HG03066 (cell line): ENCODE results near the gene NET1.
"Not testable (repeated sequence)": the region's sequence is repeated elsewhere in the genome, so short reads cannot be mapped to it uniquely, and the experiment has no call there.

Source experiments
- ATAC-seq: cut with Tn5 transposase; IDR thresholded peaks from one replicate; pipeline ENCODE4 v1.9.1; 2021; ENCODE audit warnings: low read depth; ENCODE audit not compliant: unreplicated experiment

NET1 gene

GRCh38 chr10:5461914-5462840, 49.8 kb downstream of the NET1 start:
- no peak for ATAC-seq

DNA sequence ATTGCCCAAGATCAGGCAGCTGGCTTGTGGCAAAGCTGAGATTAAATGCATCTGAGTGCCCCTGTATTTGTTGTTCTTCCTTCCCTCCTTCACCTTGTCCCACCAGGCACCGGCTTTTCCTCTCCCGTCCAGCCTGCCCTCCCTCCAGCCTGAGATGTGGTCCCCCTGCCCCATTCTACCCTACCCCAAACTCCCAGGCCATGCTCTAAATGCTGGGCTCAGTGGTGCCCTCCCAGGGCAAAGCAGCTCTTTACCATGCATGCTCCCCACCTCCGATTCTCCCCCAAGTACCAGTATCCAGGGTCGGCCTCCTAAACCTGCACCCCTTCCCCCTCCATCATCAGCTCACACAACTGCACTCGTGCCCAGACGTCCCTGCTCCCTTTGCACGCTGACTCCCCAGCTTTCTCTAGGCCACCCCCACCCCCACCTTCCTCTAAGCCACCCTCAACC, 50.5 kb downstream of the NET1 start:
- ATAC-seq, result no peak

- no peak for ATAC-seq
Measured at GRCh38 chr10:5464546-5464945, 52.2 kb downstream of the NET1 start.

DNA sequence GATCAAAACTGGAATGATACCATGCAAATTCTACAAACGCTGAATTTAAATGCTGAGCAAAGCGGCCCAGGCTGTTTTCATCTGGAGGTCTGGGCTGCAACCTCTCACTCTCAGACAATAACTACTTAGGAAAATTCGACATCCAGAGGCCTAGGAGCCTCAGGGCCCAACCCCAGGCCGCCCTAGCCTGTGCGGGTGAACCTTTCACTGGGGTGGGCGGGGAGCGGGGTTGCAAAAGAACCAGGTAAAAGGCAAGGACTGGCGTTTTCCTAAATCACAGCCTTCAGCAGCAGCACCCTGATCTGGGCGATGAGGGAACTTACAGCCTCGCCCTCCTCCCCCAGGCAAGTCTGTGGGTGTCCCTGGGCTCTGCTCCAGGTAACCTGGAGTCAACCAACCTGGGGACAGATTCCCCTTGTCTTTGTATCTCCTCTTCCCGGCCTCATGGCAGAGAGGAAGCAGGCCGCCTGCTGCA, 53.7 kb downstream of the NET1 start:
- no peak for ATAC-seq

DNA sequence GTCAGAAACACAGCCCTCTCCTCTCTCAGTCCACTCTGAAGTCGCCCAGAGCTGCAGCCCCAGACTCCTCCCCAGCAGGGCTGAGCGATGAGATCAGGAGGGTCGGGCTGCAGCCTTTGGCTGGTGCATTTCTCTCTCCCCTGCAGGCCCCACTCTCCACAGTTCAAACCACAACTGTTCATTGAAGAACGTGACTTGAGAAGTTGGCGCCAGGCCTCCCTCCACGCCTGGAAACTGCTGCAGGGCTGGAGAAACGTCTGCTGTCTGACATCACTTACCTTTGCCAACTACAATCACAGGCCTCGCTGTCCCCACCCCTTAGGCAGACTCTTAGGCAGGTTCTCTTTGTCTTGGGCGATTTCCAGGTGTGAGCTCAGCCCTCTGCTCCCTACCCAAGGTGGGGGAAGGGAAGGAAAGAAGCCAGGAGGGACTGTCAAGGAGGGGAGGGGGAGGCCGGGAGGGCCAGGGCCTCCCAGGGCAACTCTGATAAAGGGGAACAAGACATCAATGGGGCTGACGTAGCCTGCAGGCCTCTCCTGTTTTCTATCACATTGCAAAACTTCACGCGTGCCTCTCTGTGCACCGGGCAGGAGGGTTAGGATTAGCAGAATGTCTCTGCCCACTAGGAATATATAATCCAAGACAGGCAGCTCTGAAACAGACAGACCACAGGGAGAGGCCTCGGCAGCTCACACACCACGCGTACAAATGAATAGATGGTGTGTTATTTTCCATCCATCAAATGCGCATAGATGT, 54.3 kb downstream of the NET1 start:
- ATAC-seq, result no peak

GRCh38 chr10:5467207-5467535, 54.8 kb downstream of the NET1 start:
- no peak for ATAC-seq

DNA sequence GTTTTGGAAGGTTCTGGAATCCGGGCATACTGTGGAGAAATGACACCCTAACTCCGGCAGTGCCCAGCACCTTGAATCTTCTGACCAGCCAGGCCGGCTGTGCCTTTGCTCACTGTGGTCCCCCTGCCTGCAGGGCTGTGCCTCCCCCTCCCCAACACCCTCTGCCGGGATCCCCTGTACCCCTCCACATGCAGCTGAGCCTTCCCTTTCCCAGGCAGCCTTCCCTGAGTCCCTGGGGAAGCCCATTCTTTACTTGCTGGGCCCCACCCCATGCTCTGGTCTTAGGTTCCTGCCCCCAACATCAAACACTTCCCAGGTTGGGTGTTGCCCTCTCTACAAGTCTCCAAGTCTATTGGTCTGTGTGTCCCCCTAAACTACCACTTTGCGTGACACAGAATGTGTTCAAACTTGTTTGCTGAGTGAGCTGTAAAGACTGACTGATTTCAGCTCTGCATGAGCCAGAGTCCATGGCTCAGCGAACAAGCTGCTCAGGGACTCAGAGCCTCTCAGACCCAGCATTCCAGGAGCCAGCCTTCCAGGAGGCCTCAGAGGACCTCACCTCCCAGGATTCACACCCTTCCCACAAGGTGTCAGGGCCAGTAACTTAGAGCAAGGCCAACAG, 55.4 kb downstream of the NET1 start:
- ATAC-seq, result no peak

GRCh38 chr10:5468262-5469106, 56.1 kb downstream of the NET1 start:
- no peak for ATAC-seq

GRCh38 chr10:5469353-5470061, 57.1 kb downstream of the NET1 start:
- ATAC-seq, result no peak

DNA sequence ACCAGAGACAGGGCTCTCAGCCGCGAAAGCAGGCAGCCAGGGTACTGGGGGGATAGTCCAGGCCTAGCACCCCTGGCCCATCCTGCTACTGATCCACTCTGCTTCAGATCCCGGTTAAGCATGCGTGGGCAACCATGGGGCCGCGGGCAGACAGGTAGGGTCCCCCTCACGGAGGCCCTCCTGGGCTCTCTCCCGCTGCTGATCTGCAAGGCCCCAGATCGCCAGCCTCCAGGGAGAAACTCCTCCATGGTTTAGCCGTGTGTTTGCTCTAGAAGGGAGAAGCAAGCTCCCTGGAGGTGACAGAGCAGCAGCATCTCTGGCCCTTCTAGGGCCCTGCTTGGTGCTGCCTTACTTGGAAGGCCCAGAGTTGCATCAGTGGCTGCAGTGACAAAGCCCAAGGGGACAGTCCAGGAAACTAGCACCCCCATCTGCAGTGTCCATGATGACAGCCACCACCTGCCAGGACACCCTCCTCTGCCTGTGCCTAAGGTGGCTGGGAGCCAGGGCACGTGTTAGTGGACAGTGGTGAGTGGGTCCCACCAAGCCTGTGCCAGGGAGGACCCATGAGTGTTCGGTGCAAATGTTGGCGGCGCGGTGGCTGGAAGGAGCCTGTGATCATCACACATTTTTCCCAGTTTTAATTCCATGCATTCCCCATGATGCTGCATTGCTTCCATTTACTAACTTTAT, 57.9 kb downstream of the NET1 start:
- ATAC-seq, result no peak

GRCh38 chr10:5474642-5475041, 62.3 kb downstream of the NET1 start:
- ATAC-seq, result not testable (repeated sequence)

DNA sequence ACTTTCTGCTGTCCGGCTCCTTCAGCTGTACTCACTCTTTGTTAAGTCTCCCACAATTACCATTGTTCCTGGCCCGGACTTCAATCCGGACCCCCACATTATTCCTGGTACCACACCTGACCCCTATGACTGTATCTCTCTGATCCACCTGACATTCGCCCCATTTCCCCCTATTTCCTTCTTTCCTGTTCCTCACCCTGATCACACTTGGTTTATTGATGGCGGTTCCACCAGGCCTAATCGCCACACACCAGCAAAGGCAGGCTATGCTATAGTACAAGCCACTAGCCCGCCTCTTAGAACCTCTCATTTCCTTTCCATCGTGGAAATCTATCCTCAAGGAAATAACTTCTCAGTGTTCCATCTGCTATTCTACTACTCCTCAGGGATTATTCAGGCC, 62.7 kb downstream of the NET1 start:
- ATAC-seq, result not testable (repeated sequence)

GRCh38 chr10:5475974-5476807, 63.8 kb downstream of the NET1 start:
- ATAC-seq, result not testable (repeated sequence)

- ATAC-seq, result no peak
Measured at GRCh38 chr10:5476918-5477525, 64.7 kb downstream of the NET1 start.

GRCh38 chr10:5477948-5478693, 65.8 kb downstream of the NET1 start:
- ATAC-seq, result no peak

- ATAC-seq, result no peak
Measured at GRCh38 chr10:5478694-5479305, 66.4 kb downstream of the NET1 start.
